HG03045 (cell line): ENCODE results near the gene OCIAD1.
"Not testable (repeated sequence)": the region's sequence is repeated elsewhere in the genome, so short reads cannot be mapped to it uniquely, and the experiment has no call there.

ENCODE experiments used
- ATAC-seq: cut with Tn5 transposase; IDR thresholded peaks from one replicate; pipeline ENCODE4 v1.9.1; 2021; ENCODE audit warnings: mild to moderate bottlenecking, moderate library complexity; ENCODE audit not compliant: unreplicated experiment

Gene OCIAD1

DNA sequence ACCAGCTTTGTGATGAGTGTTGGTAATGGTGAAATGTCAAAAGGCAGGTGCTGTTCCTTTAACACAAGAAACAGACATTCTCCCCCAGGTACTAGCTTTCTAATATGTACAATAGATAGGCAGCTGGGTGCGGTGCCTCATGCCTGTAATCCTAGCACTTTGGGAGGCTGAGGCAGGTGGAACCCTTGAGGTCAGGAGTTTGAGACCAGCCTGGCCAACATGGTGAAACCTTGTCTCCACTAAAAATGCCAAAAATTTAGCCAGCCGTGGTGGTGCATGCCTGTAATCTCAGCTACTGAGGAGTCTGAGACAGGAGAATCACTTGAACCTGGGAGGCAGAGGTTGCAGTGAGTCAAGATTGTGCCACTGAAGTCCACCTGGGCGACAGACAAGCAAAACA is 50.8 kb downstream of the OCIAD1 start:
- not testable (repeated sequence) for ATAC-seq

DNA sequence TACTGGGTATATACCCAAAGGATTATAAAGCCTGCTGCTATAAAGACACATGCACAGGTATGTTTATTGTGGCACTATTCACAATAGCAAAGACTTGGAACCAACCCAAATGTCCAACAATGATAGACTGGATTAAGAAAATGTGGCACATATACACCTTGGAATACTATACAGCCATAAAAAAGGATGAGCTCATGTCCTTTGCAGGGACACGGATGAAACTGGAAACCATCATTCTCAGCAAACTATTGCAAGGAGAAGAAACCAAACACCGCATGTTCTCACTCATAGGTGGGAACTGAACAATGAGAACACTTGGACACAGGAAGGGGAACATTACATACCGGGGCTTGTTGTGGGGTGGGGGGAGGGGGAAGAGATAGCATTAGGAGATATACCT is 58.9 kb downstream of the OCIAD1 start:
- ATAC-seq: not testable (repeated sequence)

- ATAC-seq: no peak
Observed at GRCh38 chr4:48891028-48891619, 60.2 kb downstream of the OCIAD1 start.

DNA sequence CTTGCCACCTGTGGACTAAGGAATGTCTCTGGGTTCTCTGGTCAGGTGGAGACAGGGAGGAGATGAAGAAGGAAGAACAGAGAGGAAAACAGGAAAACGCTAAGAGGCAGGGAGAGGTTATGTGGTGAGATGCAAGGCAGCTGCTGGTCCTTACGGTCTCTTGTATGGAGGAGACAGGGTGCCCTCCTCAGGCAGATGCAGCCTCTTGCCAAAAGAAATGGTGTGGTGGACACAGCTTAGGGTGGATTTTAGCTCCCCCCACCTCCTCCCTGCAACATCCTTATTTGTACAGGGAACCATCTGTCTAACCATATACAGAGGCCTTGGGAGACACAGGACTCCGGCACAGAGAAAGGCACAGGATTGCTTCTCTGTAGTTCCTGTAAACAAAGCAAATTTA is 66.0 kb downstream of the OCIAD1 start:
- ATAC-seq: no peak

DNA sequence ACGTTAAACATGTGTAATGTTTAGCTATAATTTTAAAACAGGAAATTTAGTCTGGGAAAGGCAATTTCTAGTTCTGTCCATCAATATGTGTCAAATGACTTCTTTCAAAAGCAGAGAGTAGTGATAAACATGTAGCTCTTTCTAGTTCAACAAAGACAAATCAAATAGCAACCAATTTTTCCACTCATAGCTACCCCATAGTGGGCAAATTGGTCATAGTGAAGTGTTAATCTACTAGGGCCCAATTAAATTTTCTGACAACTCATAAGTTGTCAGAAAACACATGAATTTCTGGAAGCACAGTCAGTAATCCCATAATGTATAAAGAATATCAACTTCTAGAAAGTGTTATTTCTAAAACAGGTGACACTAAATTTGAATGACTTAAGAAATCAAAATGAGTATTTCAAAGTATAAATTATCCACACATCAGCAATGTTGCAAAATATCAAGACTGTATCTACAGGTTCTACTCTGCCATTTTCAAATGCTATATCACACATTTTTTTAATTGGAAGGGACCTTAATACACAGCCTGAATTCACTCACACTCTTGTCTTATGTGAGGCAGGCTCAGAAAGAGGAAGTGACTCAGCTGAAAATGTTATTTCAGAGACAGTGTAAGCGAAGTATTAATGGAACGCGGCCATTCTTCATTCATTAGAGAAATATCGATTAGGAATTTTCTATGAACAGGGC is 68.0 kb downstream of the OCIAD1 start:
- ATAC-seq: no peak

DNA sequence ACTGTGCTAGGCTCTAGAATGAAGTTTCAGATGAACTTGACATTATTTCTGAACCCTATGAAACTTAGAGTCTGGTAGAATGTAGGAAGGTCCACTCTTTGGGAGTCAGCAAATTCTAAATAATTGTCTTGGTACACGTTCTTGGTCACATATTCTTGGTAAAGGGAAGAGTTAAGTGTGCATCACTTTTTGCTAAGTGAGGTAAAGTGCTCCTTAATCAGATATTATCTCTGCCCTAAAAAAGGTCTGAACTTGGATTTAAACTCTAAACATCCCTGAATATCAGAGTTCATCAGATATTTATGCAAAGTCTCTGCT is 68.5 kb downstream of the OCIAD1 start:
- ATAC-seq: no peak

- ATAC-seq: no peak
Observed at GRCh38 chr4:48899950-48900349, 69.1 kb downstream of the OCIAD1 start.

DNA sequence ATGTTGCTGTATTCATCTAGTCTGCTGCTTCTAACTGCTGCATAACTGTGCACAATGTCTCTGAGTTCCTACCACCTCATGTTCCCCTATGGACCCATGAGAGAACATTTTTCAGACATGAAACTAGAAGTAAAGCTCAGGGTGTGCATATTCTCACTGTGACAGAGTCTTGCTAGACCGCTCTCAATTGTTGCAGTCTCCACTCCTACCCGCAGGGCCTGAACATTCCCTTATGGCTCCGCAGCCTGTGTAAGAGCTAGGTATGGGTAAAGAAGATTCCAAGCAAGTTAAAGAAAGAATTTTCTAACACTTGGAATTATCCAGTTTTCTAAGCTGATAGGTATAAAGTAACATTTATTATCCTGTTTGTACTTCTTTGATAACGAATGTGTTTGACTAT is 70.3 kb downstream of the OCIAD1 start:
- ATAC-seq: no peak

DNA sequence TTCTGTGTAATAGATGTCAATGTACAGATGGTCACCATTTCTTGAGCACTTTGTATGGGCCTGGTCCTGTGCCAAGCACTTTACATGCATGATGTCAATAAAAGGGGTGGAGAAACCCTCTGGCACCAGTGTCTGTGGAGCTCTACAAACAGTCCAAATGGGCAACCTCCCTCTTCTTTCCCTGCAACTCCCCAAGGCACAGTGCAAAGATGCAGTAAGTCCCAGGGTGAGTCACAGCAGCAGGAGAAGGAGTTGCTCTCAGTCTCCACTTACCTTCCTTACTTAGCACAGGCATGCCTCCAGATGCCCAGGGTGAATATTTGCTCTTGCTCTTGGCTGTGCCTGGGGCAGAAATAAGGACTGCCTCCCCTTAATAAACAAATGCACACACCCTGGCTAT is 71.4 kb downstream of the OCIAD1 start:
- ATAC-seq: no peak

DNA sequence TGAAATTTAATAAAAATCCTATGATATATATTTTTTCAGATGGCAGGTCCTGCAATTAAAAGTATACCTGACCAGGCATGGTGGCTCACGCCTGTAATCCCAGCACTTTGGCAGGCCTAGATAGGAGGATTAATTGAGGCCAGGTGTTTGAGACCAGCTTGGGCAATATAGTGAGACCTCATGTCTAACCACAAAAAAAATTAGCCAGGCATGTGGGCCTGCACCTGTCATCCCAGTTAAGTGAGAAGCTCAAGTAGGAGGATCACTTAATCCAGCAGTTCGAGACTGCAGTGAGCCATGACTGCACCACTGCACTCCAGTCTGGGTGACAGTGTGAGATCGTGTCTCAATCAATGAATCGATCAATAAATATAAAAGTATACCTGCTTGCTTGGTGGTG is 73.2 kb downstream of the OCIAD1 start:
- no peak for ATAC-seq

GRCh38 chr4:48904541-48905142 is 73.8 kb downstream of the OCIAD1 start:
- ATAC-seq: no peak

DNA sequence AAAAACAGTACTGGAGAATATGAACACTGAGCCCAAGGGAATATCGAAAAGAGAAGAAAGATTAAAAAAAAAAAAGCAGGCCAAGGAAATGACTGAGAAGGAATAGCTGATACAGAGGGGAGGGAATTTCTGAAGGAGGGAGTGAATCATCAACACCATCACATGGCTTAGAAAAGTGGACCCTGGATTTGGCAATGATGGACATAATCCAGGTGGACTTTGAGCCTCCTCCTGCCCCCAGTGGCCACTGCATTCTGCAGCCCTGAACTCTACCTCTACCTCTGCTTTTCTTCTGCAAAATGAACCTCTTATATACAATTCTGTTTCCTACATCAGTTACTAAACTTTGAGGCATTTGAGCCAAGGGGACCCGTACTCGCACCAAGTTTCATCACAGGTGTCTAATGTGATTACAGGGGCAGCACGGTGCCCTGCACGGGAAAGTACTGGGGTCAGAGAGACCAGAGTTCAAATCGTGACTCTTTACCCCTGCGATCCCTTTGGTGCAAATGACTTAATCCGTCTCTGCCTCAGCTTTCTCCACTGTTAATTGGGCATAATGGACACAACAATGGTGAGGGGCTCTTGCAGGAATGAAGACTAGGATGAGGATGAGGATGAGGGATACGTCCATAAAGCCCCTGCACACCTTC is 74.6 kb downstream of the OCIAD1 start:
- no peak for ATAC-seq

- ATAC-seq: peak; percentile 98
Observed at GRCh38 chr4:48906206-48907173, 75.6 kb downstream of the OCIAD1 start, which contains the start of gene OCIAD2. Gene OCIAD2, minus strand, starts transcription at chr4:48906774. Its CDS starts 2,225 bp downstream, at chr4:48904549.

- ATAC-seq: no peak
Observed at GRCh38 chr4:48907706-48908477, 77.0 kb downstream of the OCIAD1 start.

- no peak for ATAC-seq
Observed at GRCh38 chr4:48908687-48909086, 77.8 kb downstream of the OCIAD1 start.

GRCh38 chr4:48909697-48910096 is 78.8 kb downstream of the OCIAD1 start:
- ATAC-seq: no peak

- no peak for ATAC-seq
Observed at GRCh38 chr4:48910511-48910910, 79.6 kb downstream of the OCIAD1 start.
